H1 (cell line): ENCODE results near the gene LRRTM4.

Experiments used
- ATF2 ChIP-seq: IDR thresholded peaks from 2 replicates; pipeline ENCODE4 v1.6.1; 2012; ENCODE audit warnings: low read length, inconsistent platforms
- BACH1 ChIP-seq: IDR thresholded peaks from 2 replicates; pipeline ENCODE4 v1.6.1; 2012; ENCODE audit warnings: low read length, improper control_type of control experiment
- CEBPB ChIP-seq: IDR thresholded peaks from 2 replicates; pipeline ENCODE4 v1.6.1; 2012; ENCODE audit warnings: low read depth, low read length
- CREB1 ChIP-seq: IDR thresholded peaks from 2 replicates; pipeline ENCODE4 v1.6.1; 2012; ENCODE audit warnings: inconsistent platforms
- CTCF ChIP-seq, 3 experiments: IDR thresholded peaks; 1 replicate in 2 of 3; 2 replicates in 1 of 3; pipeline versions ENCODE4 v1.5.1 to v1.6.1; 2011; ENCODE audit warnings: low read length in 3 of 3, mild to moderate bottlenecking in 3 of 3, inconsistent platforms in 2 of 3, low read depth in 1 of 3, moderate library complexity in 1 of 3; ENCODE audit not compliant: insufficient read depth in 1 of 3; ENCODE audit errors: control extremely low read depth in 1 of 3
- EGR1 ChIP-seq: IDR thresholded peaks from 2 replicates; pipeline ENCODE4 v1.6.1; 2011; ENCODE audit warnings: low read depth, low read length, borderline replicate concordance
- HDAC2 ChIP-seq, 2 experiments: fragments of 300-600 bp in 1 of 2; sonication (generic) in 1 of 2; IDR thresholded peaks; 2 replicates each; pipeline ENCODE4 v1.6.1; 2011 to 2012; ENCODE audit warnings: low read depth in 2 of 2, low read length in 2 of 2, mild to moderate bottlenecking in 2 of 2, moderate library complexity in 2 of 2, borderline replicate concordance in 1 of 2, inconsistent platforms in 1 of 2
- JUN ChIP-seq: IDR thresholded peaks from 2 replicates; pipeline ENCODE4 v1.6.1; 2011; ENCODE audit warnings: low read depth, mild to moderate bottlenecking, improper control_type of control experiment, low read length
- MAX ChIP-seq: IDR thresholded peaks from 2 replicates; pipeline ENCODE4 v1.6.1; 2012; ENCODE audit warnings: inconsistent platforms

GRCh38 chr2:77121518-77121917 lies 400.7 kb downstream of the LRRTM4 start:
- no peak for TF ChIP-seq CTCF (IDR thresholded peaks at IDR 0.05; ENCODE audit: control extremely low read depth in 1 of 3, insufficient read depth in 1 of 3, low read depth in 1 of 3, low read length in 3 of 3)
- TF ChIP-seq HDAC2 (IDR thresholded peaks at IDR 0.05; ENCODE audit: borderline replicate concordance in 1 of 2, low read depth in 2 of 2, low read length in 2 of 2): no peak
- no peak for TF ChIP-seq CEBPB
- no peak for TF ChIP-seq EGR1
- no peak for TF ChIP-seq CREB1
- TF ChIP-seq BACH1: no peak
- TF ChIP-seq MAX: no peak
- TF ChIP-seq JUN: no peak
- no peak for TF ChIP-seq ATF2
